Keratinocyte (primary cell): ENCODE data around the gene PRKAA2. TPM values are rescaled to one million over a fixed set of nuclear protein-coding genes. Genes with fewer than 3 reads are reported as not detected.

Experiments used
- DNase-seq: peaks from one replicate; pipeline ENCODE4 v3.0.0-alpha.2; 2011; ENCODE audit warnings: low read depth, missing footprints, low spot score
- FAIRE-seq: peaks from 2 replicates; lab custom pipeline; 2011; peaks lifted over from hg19 to GRCh38; lab: Jason Lieb, UNC
- H2AFZ ChIP-seq: 2 replicates; pipeline ENCODE4 v1.6.0; 2012; ENCODE audit warnings: low read length, control low read depth, inconsistent platforms; ENCODE audit not compliant: control insufficient read depth
- H3K27ac ChIP-seq: 2 replicates; pipeline ENCODE4 v1.5.1; 2011; ENCODE audit warnings: low read length; ENCODE audit not compliant: control insufficient read depth, insufficient read depth
- H3K27me3 ChIP-seq: 3 replicates; pipeline ENCODE4 v1.6.0; 2011; ENCODE audit warnings: low read length; ENCODE audit not compliant: control insufficient read depth, insufficient read depth; ENCODE audit errors: extremely low read depth
- H3K36me3 ChIP-seq, 2 experiments: 2 replicates in 1 of 2; 3 replicates in 1 of 2; pipeline ENCODE4 v1.5.1; 2011; ENCODE audit warnings: low read length in 2 of 2, mild to moderate bottlenecking in 1 of 2; ENCODE audit not compliant: control insufficient read depth in 2 of 2, insufficient read depth in 2 of 2; ENCODE audit errors: extremely low read depth in 1 of 2
- H3K4me1 ChIP-seq: 3 replicates; pipeline ENCODE4 v1.5.1; 2011; ENCODE audit warnings: low read length; ENCODE audit not compliant: control insufficient read depth, insufficient read depth; ENCODE audit errors: extremely low read depth
- H3K4me2 ChIP-seq: 3 replicates; pipeline ENCODE4 v1.6.0; 2011; ENCODE audit warnings: low read depth, low read length; ENCODE audit not compliant: control insufficient read depth, insufficient read depth; ENCODE audit errors: extremely low read depth
- H3K4me3 ChIP-seq, 3 experiments: fragments of 200-600 bp in 1 of 3; sonication (generic) in 1 of 3; 2 replicates in 2 of 3; 3 replicates in 1 of 3; pipeline ENCODE4 v1.5.1; 2011 to 2016; ENCODE audit warnings: low read length in 3 of 3, mild to moderate bottlenecking in 3 of 3, control low read depth in 2 of 3, inconsistent platforms in 1 of 3, low read depth in 1 of 3, mixed read lengths in 1 of 3, mixed run types in 1 of 3, moderate library complexity in 1 of 3; ENCODE audit not compliant: control insufficient read depth in 2 of 3, insufficient read depth in 2 of 3; ENCODE audit errors: extremely low read depth in 1 of 3
- H3K79me2 ChIP-seq: 2 replicates; pipeline ENCODE4 v1.6.0; 2012; ENCODE audit warnings: low read length; ENCODE audit not compliant: control insufficient read depth, insufficient read depth
- H3K9ac ChIP-seq: 3 replicates; pipeline ENCODE4 v1.6.0; 2011; ENCODE audit warnings: low read length; ENCODE audit not compliant: control insufficient read depth, insufficient read depth; ENCODE audit errors: extremely low read depth
- H3K9me1 ChIP-seq: 3 replicates; pipeline ENCODE4 v1.6.0; 2011; ENCODE audit warnings: low read length; ENCODE audit not compliant: control insufficient read depth, insufficient read depth; ENCODE audit errors: extremely low read depth
- H3K9me3 ChIP-seq: 2 replicates; pipeline ENCODE4 v1.5.1; 2012; ENCODE audit warnings: low read depth, low read length; ENCODE audit not compliant: control insufficient read depth
- H4K20me1 ChIP-seq: 3 replicates; pipeline ENCODE4 v1.6.0; 2011; ENCODE audit warnings: low read length; ENCODE audit not compliant: control insufficient read depth, insufficient read depth; ENCODE audit errors: extremely low read depth
- CTCF ChIP-seq, 3 experiments: IDR thresholded peaks in 1 of 3; conservative IDR thresholded peaks in 1 of 3; optimal IDR thresholded peaks in 1 of 3; 2 replicates in 2 of 3; 3 replicates in 1 of 3; pipeline versions ENCODE3 to v1.5.1; 2011; ENCODE audit warnings: low read length in 3 of 3, mild to moderate bottlenecking in 3 of 3, moderate library complexity in 2 of 3, control low read depth in 1 of 3, inconsistent platforms in 1 of 3; ENCODE audit not compliant: insufficient read depth in 2 of 3; ENCODE audit errors: extremely low read depth in 1 of 3
- EZH2 ChIP-seq: IDR thresholded peaks from one replicate; pipeline ENCODE4 v1.6.1; 2012; ENCODE audit warnings: inconsistent platforms, mild to moderate bottlenecking, low read length, moderate library complexity
- dilution Hi-C: fragments of 300-500 bp; cut with MboI; formaldehyde crosslinking; loops from one replicate; pipeline ENCODE4 v1.7.0; 2020; ENCODE audit warnings: low sequenced_read_pairs; ENCODE audit not compliant: extremely low pct_ligation_motif_present
- polyA plus RNA-seq, 5 experiments: library from polyadenylated mRNA; depleted of rRNA in 3 of 5; stranded (reverse) in 3 of 5; stranded (forward) in 1 of 5; unstranded in 1 of 5; fragments of >200 nt; gene quantifications; 1 replicate in 1 of 5; 2 replicates in 3 of 5; 3 replicates in 1 of 5; pipeline versions ENCODE4 v1.2.1 to v1.2.3, GENCODE V29; 2011 to 2012; ENCODE audit warnings: missing spikeins in 2 of 5, low read depth in 1 of 5, low replicate concordance in 1 of 5

PRKAA2 gene
- polyA plus RNA-seq, 1 donor (not counting 4 experiments of a cell fraction or from before 2014, with no cell fraction given), result 0.21 TPM

GRCh38 chr1:56755911-56756310, 110.8 kb downstream of the PRKAA2 start:
- H3K9me3 ChIP-seq, result no peaks in the 10 kb centered on the region
- no peak overlapping the region for H3K4me3 ChIP-seq
- H3K4me1 ChIP-seq, result no peaks in the 10 kb centered on the region
- H3K4me2 ChIP-seq, result no peak overlapping the region
- peaks cover 3% of the 10 kb centered on the region for H3K27me3 ChIP-seq
- H4K20me1 ChIP-seq, result no peaks in the 10 kb centered on the region
- H3K79me2 ChIP-seq, result no peaks in the 10 kb centered on the region
- H3K27ac ChIP-seq, result no peak overlapping the region
- no peak for TF ChIP-seq EZH2
- TF ChIP-seq CTCF (optimal IDR thresholded peaks at IDR 0.05 in 1 of 3, IDR thresholded peaks at IDR 0.05 in 1 of 3, conservative IDR thresholded peaks at IDR 0.05 in 1 of 3; ENCODE audit: extremely low read depth in 1 of 3, insufficient read depth in 2 of 3, low read length in 3 of 3), result no peak
- H3K9me1 ChIP-seq, result no peaks in the 10 kb centered on the region
- H3K9ac ChIP-seq, result no peak overlapping the region
- H3K36me3 ChIP-seq, result no peaks in the 10 kb centered on the region
- dilution Hi-C loops, result no loop called here
- DNase-seq (no peak), FAIRE-seq (no peak)
- H2AFZ ChIP-seq, result no peak overlapping the region

GRCh38 chr1:56758135-56758534, 113.0 kb downstream of the PRKAA2 start:
- Histone ChIP-seq H3K9ac (no peak overlapping the region), H3K4me1 (no peaks in the 10 kb centered on the region), H3K9me3 (no peaks in the 10 kb centered on the region), H3K27me3 (no peaks in the 10 kb centered on the region), H3K4me2 (no peak overlapping the region), H3K27ac (no peak overlapping the region), H2AFZ (no peak overlapping the region), H4K20me1 (no peaks in the 10 kb centered on the region), H3K79me2 (no peaks in the 10 kb centered on the region), H3K36me3 (no peaks in the 10 kb centered on the region), H3K9me1 (no peaks in the 10 kb centered on the region), H3K4me3 (no peak overlapping the region)
- TF ChIP-seq EZH2 (no peak), CTCF (optimal IDR thresholded peaks at IDR 0.05 in 1 of 3, IDR thresholded peaks at IDR 0.05 in 1 of 3, conservative IDR thresholded peaks at IDR 0.05 in 1 of 3; ENCODE audit: extremely low read depth in 1 of 3, insufficient read depth in 2 of 3, low read length in 3 of 3) (peak; percentile 24 to 70 (median 41))
- no peak for DNase-seq
- peak; percentile 36 for FAIRE-seq
- dilution Hi-C loops, result no loop called here
